DND-41 (cell line): ENCODE data around the gene TP73.

Experiments used
- CTCF ChIP-seq: IDR thresholded peaks from 2 replicates; pipeline ENCODE4 v1.5.1; 2012; ENCODE audit warnings: borderline replicate concordance, low read length, moderate library complexity, mild to moderate bottlenecking; ENCODE audit not compliant: poor library complexity, severe bottlenecking; ENCODE audit errors: extremely low read depth
- EZH2 ChIP-seq: IDR thresholded peaks from 3 replicates; pipeline ENCODE4 v1.6.1; 2012; ENCODE audit warnings: borderline replicate concordance, low read depth, mild to moderate bottlenecking, moderate library complexity, low read length, inconsistent platforms; ENCODE audit not compliant: severe bottlenecking

- TF ChIP-seq CTCF (no peak), EZH2 (no peak)
These were observed 61.5 kb downstream of the TP73 start for GRCh38 chr1:3713840-3714239.
